WTC11 (cell line): Measurements from ENCODE around the gene MIGA1. TPM values are rescaled to one million over a fixed set of nuclear protein-coding genes. Genes with fewer than 3 reads are reported as not detected.

Experiments
- ATAC-seq: fragments of 200-7000 bp; cut with Tn5 transposase; 2 replicates; pipeline ENCODE4 v1.10.0; 2021; ENCODE audit warnings: mild to moderate bottlenecking, moderate library complexity
- CTCF ChIA-PET: fragments of 300-600 bp; sonication (Branson Sonifier 250); formaldehyde crosslinking; loops from one replicate; lab custom pipeline; 2021; ENCODE audit warnings: antibody characterized with exemption; lab: Charles Lee
- POLR2A ChIA-PET: fragments of 350-600 bp; sonication (Branson Sonifier 250); formaldehyde crosslinking; loops from one replicate; lab custom pipeline; 2021; ENCODE audit warnings: antibody characterized with exemption; lab: Charles Lee
- DNase-seq: peaks from one replicate; pipeline ENCODE4 v3.0.0; 2021; ENCODE audit warnings: low spot score
- H3K27ac Mint-ChIP-seq: 2 replicates; pipeline ENCODE4 v1.8.0; 2021; ENCODE audit warnings: mixed read lengths
- H3K27me3 Mint-ChIP-seq: 2 replicates; pipeline ENCODE4 v1.8.0; 2021; ENCODE audit warnings: low read depth, mild to moderate bottlenecking, moderate library complexity, mixed read lengths
- H3K36me3 Mint-ChIP-seq: 2 replicates; pipeline ENCODE4 v1.8.0; 2021; ENCODE audit warnings: mixed read lengths
- H3K4me1 Mint-ChIP-seq: 2 replicates; pipeline ENCODE4 v1.8.0; 2022; ENCODE audit warnings: mixed read lengths
- H3K4me3 Mint-ChIP-seq: 2 replicates; pipeline ENCODE4 v1.8.0; 2021; ENCODE audit warnings: mild to moderate bottlenecking, moderate library complexity, mixed read lengths
- H3K9me3 Mint-ChIP-seq: 2 replicates; pipeline ENCODE4 v1.8.0; 2021; ENCODE audit warnings: mixed read lengths
- CREB1 ChIP-seq: sonication (generic); formaldehyde crosslinking; IDR thresholded peaks from 2 replicates; pipeline ENCODE4 v1.8.0; 2023; ENCODE audit warnings: mild to moderate bottlenecking, missing genetic modification reagents
- CREM ChIP-seq: sonication (generic); formaldehyde crosslinking; IDR thresholded peaks from 2 replicates; pipeline ENCODE4 v1.8.1; 2022; ENCODE audit warnings: mild to moderate bottlenecking, missing genetic modification reagents, moderate library complexity
- GRHL2 ChIP-seq: fragments of 250-450 bp; sonication (Bioruptor Pico); IDR thresholded peaks from 2 replicates; pipeline ENCODE4 v1.8.0; 2022; ENCODE audit warnings: mild to moderate bottlenecking, moderate library complexity; ENCODE audit not compliant: insufficient replicate concordance, severe bottlenecking
- IRF2 ChIP-seq: sonication (generic); formaldehyde crosslinking; IDR thresholded peaks from 2 replicates; pipeline ENCODE4 v1.8.0; 2022; ENCODE audit warnings: low read depth, missing genetic modification reagents, borderline replicate concordance
- NR1H2 ChIP-seq: sonication (generic); formaldehyde crosslinking; IDR thresholded peaks from 2 replicates; pipeline ENCODE4 v1.9.0; 2021; ENCODE audit warnings: mild to moderate bottlenecking, moderate library complexity, missing genetic modification reagents
- NR2C2 ChIP-seq: sonication (generic); formaldehyde crosslinking; IDR thresholded peaks from 2 replicates; pipeline ENCODE4 v1.8.0; 2022; ENCODE audit warnings: mild to moderate bottlenecking, missing genetic modification reagents
- SMAD3 ChIP-seq: sonication (generic); formaldehyde crosslinking; IDR thresholded peaks from 2 replicates; pipeline ENCODE4 v1.8.0; 2022; ENCODE audit warnings: missing genetic modification reagents, mild to moderate bottlenecking, borderline replicate concordance
- SP1 ChIP-seq: sonication (generic); formaldehyde crosslinking; conservative IDR thresholded peaks from 2 replicates; pipeline ENCODE4 v1.8.1; 2022; ENCODE audit warnings: missing genetic modification reagents
- TCF7 ChIP-seq: sonication (generic); formaldehyde crosslinking; IDR thresholded peaks from 2 replicates; pipeline ENCODE4 v1.8.0; 2022; ENCODE audit warnings: mild to moderate bottlenecking, low read depth, missing genetic modification reagents, moderate library complexity
- TP53 ChIP-seq: sonication (generic); formaldehyde crosslinking; IDR thresholded peaks from 2 replicates; pipeline ENCODE4 v1.8.1; 2023; ENCODE audit warnings: mild to moderate bottlenecking, missing genetic modification reagents
- ZNF138 ChIP-seq: sonication (generic); formaldehyde crosslinking; conservative IDR thresholded peaks from 2 replicates; pipeline ENCODE4 v1.8.1; 2022; ENCODE audit warnings: mild to moderate bottlenecking, moderate library complexity, missing genetic modification reagents
- ZNF416 ChIP-seq: fragments of 250-450 bp; sonication (Bioruptor Pico); IDR thresholded peaks from 2 replicates; pipeline ENCODE4 v1.9.0; 2021; ENCODE audit warnings: mild to moderate bottlenecking, inconsistent platforms
- ZNF423 ChIP-seq: fragments of 250-450 bp; sonication (Bioruptor Pico); IDR thresholded peaks from 2 replicates; pipeline ENCODE4 v2.1.2; 2022; ENCODE audit warnings: mild to moderate bottlenecking, moderate library complexity
- total RNA-seq: library from RNA; stranded (reverse); gene quantifications from 3 replicates; pipeline ENCODE4 v1.2.3, GENCODE V29; 2021
- TF ChIP-seq, protein P1 (sequence below): sonication (generic); formaldehyde crosslinking; IDR thresholded peaks from 2 replicates; pipeline ENCODE4 v1.8.1; 2022; ENCODE audit warnings: mild to moderate bottlenecking, missing genetic modification reagents, moderate library complexity, borderline replicate concordance
- TF ChIP-seq, protein P2 (sequence below): fragments of 250-450 bp; sonication (Bioruptor Pico); IDR thresholded peaks from 2 replicates; pipeline ENCODE4 v1.9.0; 2021; ENCODE audit warnings: mild to moderate bottlenecking
- TF ChIP-seq, protein P3 (sequence below): sonication (generic); formaldehyde crosslinking; IDR thresholded peaks from 2 replicates; pipeline ENCODE4 v1.8.1; 2022; ENCODE audit warnings: missing genetic modification reagents, borderline replicate concordance
- TF ChIP-seq, protein P4 (sequence below): sonication (generic); formaldehyde crosslinking; IDR thresholded peaks from 2 replicates; pipeline ENCODE4 v1.8.0; 2022; ENCODE audit warnings: mild to moderate bottlenecking, missing genetic modification reagents
- TF ChIP-seq, protein P5 (sequence below): fragments of 250-450 bp; sonication (Bioruptor Pico); IDR thresholded peaks from 2 replicates; pipeline ENCODE4 v1.9.0; 2021; ENCODE audit warnings: mild to moderate bottlenecking
- TF ChIP-seq, protein P6 (sequence below): sonication (generic); formaldehyde crosslinking; IDR thresholded peaks from 2 replicates; pipeline ENCODE4 v1.8.1; 2022; ENCODE audit warnings: mild to moderate bottlenecking, moderate library complexity, missing genetic modification reagents
- TF ChIP-seq, protein P7 (sequence below): sonication (generic); formaldehyde crosslinking; IDR thresholded peaks from 2 replicates; pipeline ENCODE4 v1.8.0; 2023; ENCODE audit warnings: missing genetic modification reagents

The MIGA1 gene
- total RNA-seq, 1 experiment from 2014 or later = 6.2 TPM

DNA sequence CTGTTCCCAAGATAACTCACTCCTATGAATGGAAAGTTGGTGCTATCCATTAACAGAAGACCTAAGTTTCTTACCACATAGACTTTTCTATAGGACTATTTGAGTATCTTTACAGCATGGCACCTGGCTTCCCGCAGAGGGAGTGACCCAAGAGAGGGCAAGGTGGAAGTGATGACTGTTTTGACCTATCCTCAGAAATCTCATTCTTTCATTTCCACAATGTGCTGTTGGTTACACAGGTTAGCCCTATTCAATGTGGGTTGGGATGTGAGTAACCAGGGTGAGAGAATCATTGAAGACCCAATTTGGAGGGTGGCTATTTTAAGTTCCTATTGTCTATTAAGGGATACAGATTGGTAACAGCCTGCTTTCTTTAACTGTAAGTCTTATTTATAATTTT, 70.6 kb downstream of the MIGA1 start (continued):
- TF ChIP-seq, protein P1, sequence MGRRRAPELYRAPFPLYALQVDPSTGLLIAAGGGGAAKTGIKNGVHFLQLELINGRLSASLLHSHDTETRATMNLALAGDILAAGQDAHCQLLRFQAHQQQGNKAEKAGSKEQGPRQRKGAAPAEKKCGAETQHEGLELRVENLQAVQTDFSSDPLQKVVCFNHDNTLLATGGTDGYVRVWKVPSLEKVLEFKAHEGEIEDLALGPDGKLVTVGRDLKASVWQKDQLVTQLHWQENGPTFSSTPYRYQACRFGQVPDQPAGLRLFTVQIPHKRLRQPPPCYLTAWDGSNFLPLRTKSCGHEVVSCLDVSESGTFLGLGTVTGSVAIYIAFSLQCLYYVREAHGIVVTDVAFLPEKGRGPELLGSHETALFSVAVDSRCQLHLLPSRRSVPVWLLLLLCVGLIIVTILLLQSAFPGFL (CRISPR knock-in tag) = no peak

DNA sequence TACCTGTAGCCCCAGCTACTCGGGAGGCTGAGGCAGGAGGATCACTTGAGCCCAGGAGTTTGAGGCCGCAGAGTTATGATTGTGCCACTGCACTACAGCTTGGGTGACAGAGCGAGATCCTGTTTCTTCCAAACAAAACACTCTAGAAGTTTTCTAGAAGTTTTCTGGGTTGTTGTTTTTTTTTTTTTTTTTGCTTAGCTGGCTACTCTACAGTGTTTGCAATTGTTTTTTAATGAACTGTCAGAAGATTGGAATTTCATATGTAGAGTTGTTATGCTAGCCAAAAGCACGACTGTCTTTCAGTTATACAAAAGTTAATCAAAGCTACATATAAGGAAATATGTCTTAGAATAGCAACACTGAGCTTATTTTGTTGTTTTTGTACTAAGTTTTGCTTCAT, 78.1 kb downstream of the MIGA1 start:
- Mint-ChIP-seq H3K4me3 (no peak overlapping the region), H3K36me3 (peaks cover 26% of the 10 kb centered on the region), H3K27me3 (no peaks in the 10 kb centered on the region), H3K4me1 (no peaks in the 10 kb centered on the region), H3K9me3 (peaks cover 33% of the 10 kb centered on the region), H3K27ac (no peak overlapping the region)
- DNase-seq (no peak), ATAC-seq (no peak)
- POLR2A ChIA-PET = no interaction called here
- TF ChIP-seq, protein P1 (CRISPR knock-in tag) = no peak
- TF ChIP-seq GRHL2 (CRISPR knock-in tag) (no peak), SP1 (CRISPR knock-in tag) (no peak)
- CTCF ChIA-PET = interaction anchor here (0.8 kb wide), 1 partner anchor 30 kb away, joined by 3 read pairs; no protein-coding TSS in a partner anchor

DNA sequence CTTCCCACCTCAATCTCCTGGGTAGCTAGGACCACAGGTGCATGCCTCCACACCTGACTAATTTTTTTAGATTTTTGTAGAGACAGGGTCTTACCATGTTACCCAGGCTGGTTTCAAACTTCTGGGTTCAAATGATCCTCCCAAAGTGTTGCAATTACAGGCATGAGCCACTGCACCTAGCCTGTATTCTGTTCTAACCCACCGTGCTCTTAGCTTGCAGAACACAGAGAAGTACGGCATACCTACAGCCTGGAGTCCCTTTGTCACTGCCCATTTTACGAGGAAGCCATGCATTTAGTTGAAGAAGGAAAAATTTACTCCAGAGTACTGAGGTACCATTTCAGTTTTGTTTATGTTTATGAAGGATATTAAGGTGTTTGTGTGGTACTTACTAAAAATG, 79.3 kb downstream of the MIGA1 start:
- peaks cover 26% of the 10 kb centered on the region for H3K36me3 Mint-ChIP-seq
- CTCF ChIA-PET = interaction anchor here (0.9 kb wide), 1 partner anchor 9 kb away, joined by 4 read pairs; no protein-coding TSS in a partner anchor
- POLR2A ChIA-PET = no interaction called here
- no peaks in the 10 kb centered on the region for H3K4me1 Mint-ChIP-seq
- peaks cover 33% of the 10 kb centered on the region for H3K9me3 Mint-ChIP-seq
- ATAC-seq = peak; percentile 79
- no peak overlapping the region; the same call in 1 of the 2 replicates for H3K27ac Mint-ChIP-seq
- TF ChIP-seq ZNF416 (no peak), SMAD3 (CRISPR knock-in tag) (no peak), CREB1 (CRISPR knock-in tag) (no peak), ZNF423 (no peak), NR1H2 (CRISPR knock-in tag) (no peak), CREM (CRISPR knock-in tag) (no peak), TP53 (CRISPR knock-in tag) (no peak), NR2C2 (CRISPR knock-in tag) (no peak), IRF2 (CRISPR knock-in tag) (no peak), TCF7 (no peak), ZNF138 (CRISPR knock-in tag) (no peak)
- TF ChIP-seq, protein P2, sequence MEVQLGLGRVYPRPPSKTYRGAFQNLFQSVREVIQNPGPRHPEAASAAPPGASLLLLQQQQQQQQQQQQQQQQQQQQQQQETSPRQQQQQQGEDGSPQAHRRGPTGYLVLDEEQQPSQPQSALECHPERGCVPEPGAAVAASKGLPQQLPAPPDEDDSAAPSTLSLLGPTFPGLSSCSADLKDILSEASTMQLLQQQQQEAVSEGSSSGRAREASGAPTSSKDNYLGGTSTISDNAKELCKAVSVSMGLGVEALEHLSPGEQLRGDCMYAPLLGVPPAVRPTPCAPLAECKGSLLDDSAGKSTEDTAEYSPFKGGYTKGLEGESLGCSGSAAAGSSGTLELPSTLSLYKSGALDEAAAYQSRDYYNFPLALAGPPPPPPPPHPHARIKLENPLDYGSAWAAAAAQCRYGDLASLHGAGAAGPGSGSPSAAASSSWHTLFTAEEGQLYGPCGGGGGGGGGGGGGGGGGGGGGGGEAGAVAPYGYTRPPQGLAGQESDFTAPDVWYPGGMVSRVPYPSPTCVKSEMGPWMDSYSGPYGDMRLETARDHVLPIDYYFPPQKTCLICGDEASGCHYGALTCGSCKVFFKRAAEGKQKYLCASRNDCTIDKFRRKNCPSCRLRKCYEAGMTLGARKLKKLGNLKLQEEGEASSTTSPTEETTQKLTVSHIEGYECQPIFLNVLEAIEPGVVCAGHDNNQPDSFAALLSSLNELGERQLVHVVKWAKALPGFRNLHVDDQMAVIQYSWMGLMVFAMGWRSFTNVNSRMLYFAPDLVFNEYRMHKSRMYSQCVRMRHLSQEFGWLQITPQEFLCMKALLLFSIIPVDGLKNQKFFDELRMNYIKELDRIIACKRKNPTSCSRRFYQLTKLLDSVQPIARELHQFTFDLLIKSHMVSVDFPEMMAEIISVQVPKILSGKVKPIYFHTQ (CRISPR knock-in tag) = no peak
- TF ChIP-seq, protein P3, sequence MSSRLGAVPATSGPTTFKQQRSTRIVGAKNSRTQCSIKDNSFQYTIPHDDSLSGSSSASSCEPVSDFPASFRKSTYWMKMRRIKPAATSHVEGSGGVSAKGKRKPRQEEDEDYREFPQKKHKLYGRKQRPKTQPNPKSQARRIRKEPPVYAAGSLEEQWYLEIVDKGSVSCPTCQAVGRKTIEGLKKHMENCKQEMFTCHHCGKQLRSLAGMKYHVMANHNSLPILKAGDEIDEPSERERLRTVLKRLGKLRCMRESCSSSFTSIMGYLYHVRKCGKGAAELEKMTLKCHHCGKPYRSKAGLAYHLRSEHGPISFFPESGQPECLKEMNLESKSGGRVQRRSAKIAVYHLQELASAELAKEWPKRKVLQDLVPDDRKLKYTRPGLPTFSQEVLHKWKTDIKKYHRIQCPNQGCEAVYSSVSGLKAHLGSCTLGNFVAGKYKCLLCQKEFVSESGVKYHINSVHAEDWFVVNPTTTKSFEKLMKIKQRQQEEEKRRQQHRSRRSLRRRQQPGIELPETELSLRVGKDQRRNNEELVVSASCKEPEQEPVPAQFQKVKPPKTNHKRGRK (CRISPR knock-in tag) = no peak
- TF ChIP-seq, protein P4, sequence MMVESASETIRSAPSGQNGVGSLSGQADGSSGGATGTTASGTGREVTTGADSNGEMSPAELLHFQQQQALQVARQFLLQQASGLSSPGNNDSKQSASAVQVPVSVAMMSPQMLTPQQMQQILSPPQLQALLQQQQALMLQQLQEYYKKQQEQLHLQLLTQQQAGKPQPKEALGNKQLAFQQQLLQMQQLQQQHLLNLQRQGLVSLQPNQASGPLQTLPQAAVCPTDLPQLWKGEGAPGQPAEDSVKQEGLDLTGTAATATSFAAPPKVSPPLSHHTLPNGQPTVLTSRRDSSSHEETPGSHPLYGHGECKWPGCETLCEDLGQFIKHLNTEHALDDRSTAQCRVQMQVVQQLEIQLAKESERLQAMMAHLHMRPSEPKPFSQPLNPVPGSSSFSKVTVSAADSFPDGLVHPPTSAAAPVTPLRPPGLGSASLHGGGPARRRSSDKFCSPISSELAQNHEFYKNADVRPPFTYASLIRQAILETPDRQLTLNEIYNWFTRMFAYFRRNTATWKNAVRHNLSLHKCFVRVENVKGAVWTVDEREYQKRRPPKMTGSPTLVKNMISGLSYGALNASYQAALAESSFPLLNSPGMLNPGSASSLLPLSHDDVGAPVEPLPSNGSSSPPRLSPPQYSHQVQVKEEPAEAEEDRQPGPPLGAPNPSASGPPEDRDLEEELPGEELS = no peak
- TF ChIP-seq, protein P5, sequence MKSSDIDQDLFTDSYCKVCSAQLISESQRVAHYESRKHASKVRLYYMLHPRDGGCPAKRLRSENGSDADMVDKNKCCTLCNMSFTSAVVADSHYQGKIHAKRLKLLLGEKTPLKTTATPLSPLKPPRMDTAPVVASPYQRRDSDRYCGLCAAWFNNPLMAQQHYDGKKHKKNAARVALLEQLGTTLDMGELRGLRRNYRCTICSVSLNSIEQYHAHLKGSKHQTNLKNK (CRISPR knock-in tag) = no peak
- TF ChIP-seq, protein P6, sequence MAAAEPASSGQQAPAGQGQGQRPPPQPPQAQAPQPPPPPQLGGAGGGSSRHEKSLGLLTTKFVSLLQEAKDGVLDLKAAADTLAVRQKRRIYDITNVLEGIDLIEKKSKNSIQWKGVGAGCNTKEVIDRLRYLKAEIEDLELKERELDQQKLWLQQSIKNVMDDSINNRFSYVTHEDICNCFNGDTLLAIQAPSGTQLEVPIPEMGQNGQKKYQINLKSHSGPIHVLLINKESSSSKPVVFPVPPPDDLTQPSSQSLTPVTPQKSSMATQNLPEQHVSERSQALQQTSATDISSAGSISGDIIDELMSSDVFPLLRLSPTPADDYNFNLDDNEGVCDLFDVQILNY = no peak
- TF ChIP-seq, protein P7, sequence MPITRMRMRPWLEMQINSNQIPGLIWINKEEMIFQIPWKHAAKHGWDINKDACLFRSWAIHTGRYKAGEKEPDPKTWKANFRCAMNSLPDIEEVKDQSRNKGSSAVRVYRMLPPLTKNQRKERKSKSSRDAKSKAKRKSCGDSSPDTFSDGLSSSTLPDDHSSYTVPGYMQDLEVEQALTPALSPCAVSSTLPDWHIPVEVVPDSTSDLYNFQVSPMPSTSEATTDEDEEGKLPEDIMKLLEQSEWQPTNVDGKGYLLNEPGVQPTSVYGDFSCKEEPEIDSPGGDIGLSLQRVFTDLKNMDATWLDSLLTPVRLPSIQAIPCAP (CRISPR knock-in tag) = no peak
- H3K4me3 Mint-ChIP-seq = no peak overlapping the region
- no peak for DNase-seq
- H3K27me3 Mint-ChIP-seq = no peaks in the 10 kb centered on the region
